Endothelial cell of umbilical vein (primary cell): ENCODE results near the gene UNC5CL. TPM values are rescaled to one million over a fixed set of nuclear protein-coding genes. Genes with fewer than 3 reads are reported as not detected.

Experiments used
- BruUV-seq: library from RNA; stranded (reverse); fragments of 400-500 nt; replicated peaks from 2 replicates; lab custom pipeline; 2021; lab: Mats Ljungman, UMichigan
- CTCF ChIA-PET: fragments of 300-600, 350-600 bp; sonication (Branson Sonifier 250); formaldehyde crosslinking; loops from one replicate; lab custom pipeline; 2021; ENCODE audit warnings: antibody characterized with exemption, inconsistent platforms; lab: Charles Lee
- POLR2A ChIA-PET: fragments of 300-600, 350-600 bp; sonication (Branson Sonifier 250); formaldehyde crosslinking; loops from one replicate; lab custom pipeline; 2021; ENCODE audit warnings: antibody characterized with exemption, inconsistent platforms; lab: Charles Lee
- DNase-seq: peaks from one replicate; pipeline ENCODE4 v3.0.0-alpha.2; 2011; ENCODE audit warnings: low read depth, low spot score
- FAIRE-seq: peaks from 2 replicates; lab custom pipeline; 2011; peaks lifted over from hg19 to GRCh38; lab: Jason Lieb, UNC
- H2AFZ ChIP-seq: 2 replicates; pipeline ENCODE4 v1.6.0; 2012; ENCODE audit warnings: low read depth, low read length, control low read depth, inconsistent platforms
- H3K27ac ChIP-seq: 2 replicates; pipeline ENCODE4 v1.5.1; 2011; ENCODE audit warnings: low read depth, mild to moderate bottlenecking, control low read depth, low read length, moderate library complexity; ENCODE audit not compliant: insufficient read depth
- H3K27me3 ChIP-seq, 2 experiments: 2 replicates each; pipeline versions ENCODE4 v1.6.0 to v1.6.1; 2011; ENCODE audit warnings: low read length in 2 of 2, mixed read lengths in 1 of 2; ENCODE audit not compliant: control insufficient read depth in 2 of 2, insufficient read depth in 2 of 2
- H3K36me3 ChIP-seq, 2 experiments: 2 replicates in 1 of 2; 3 replicates in 1 of 2; pipeline ENCODE4 v1.5.1; 2011; ENCODE audit warnings: low read length in 2 of 2, mild to moderate bottlenecking in 1 of 2, moderate library complexity in 1 of 2; ENCODE audit not compliant: control insufficient read depth in 2 of 2, insufficient read depth in 2 of 2; ENCODE audit errors: extremely low read depth in 1 of 2
- H3K4me1 ChIP-seq: 3 replicates; pipeline ENCODE4 v1.5.1; 2011; ENCODE audit warnings: mild to moderate bottlenecking, low read length; ENCODE audit not compliant: control insufficient read depth, insufficient read depth; ENCODE audit errors: extremely low read depth
- H3K4me2 ChIP-seq: 2 replicates; pipeline ENCODE4 v1.6.1; 2011; ENCODE audit warnings: low read length, control low read depth, mixed read lengths; ENCODE audit not compliant: insufficient read depth
- H3K4me3 ChIP-seq, 3 experiments: fragments of 200-600 bp in 1 of 3; sonication (generic), shearing (Covaris generic) in 1 of 3; replicated peaks in 1 of 3; 2 replicates each; pipeline ENCODE4 v1.5.1; 2011 to 2016; ENCODE audit warnings: control low read depth in 3 of 3, low read length in 3 of 3, mild to moderate bottlenecking in 2 of 3, inconsistent platforms in 1 of 3, low read depth in 1 of 3, moderate library complexity in 1 of 3; ENCODE audit not compliant: insufficient read depth in 1 of 3
- H3K79me2 ChIP-seq: 2 replicates; pipeline ENCODE4 v1.6.0; 2012; ENCODE audit warnings: low read length, inconsistent platforms; ENCODE audit not compliant: control insufficient read depth, insufficient read depth
- H3K9ac ChIP-seq: replicated peaks from 2 replicates; pipeline ENCODE3; 2011; ENCODE audit warnings: low read length, control low read depth; ENCODE audit not compliant: insufficient read depth; ENCODE audit errors: extremely low read depth
- H3K9me1 ChIP-seq: replicated peaks from 3 replicates; pipeline ENCODE4 v1.6.0; 2011; ENCODE audit warnings: mild to moderate bottlenecking, low read length; ENCODE audit not compliant: control insufficient read depth, insufficient read depth; ENCODE audit errors: extremely low read depth
- H3K9me3 ChIP-seq: replicated peaks from 2 replicates; pipeline ENCODE4 v1.5.1; 2012; ENCODE audit warnings: low read length, inconsistent platforms; ENCODE audit not compliant: control insufficient read depth, insufficient read depth
- H4K20me1 ChIP-seq: replicated peaks from 2 replicates; pipeline ENCODE3; 2011; ENCODE audit warnings: mild to moderate bottlenecking, low read length; ENCODE audit not compliant: control insufficient read depth, insufficient read depth; ENCODE audit errors: extremely low read depth
- CTCF ChIP-seq, 2 donors: IDR thresholded peaks; 1 replicate in 1 of 2; 2 replicates in 1 of 2; pipeline ENCODE4 v1.5.1; 2011; ENCODE audit warnings: low read length in 2 of 2, mild to moderate bottlenecking in 2 of 2, moderate library complexity in 2 of 2, control low read depth in 1 of 2, inconsistent platforms in 1 of 2, low read depth in 1 of 2; ENCODE audit not compliant: insufficient read depth in 1 of 2; ENCODE audit errors: extremely low read depth in 1 of 2
- EZH2 ChIP-seq: IDR thresholded peaks from 2 replicates; pipeline ENCODE4 v1.6.1; 2012; ENCODE audit warnings: borderline replicate concordance, low read depth, mild to moderate bottlenecking, moderate library complexity, low read length, inconsistent platforms; ENCODE audit not compliant: severe bottlenecking
- FOS ChIP-seq: IDR thresholded peaks from 2 replicates; pipeline ENCODE4 v1.6.1; 2011; ENCODE audit warnings: mild to moderate bottlenecking, low read length, moderate library complexity, borderline replicate concordance; ENCODE audit not compliant: insufficient read depth
- GATA2 ChIP-seq: IDR thresholded peaks from 2 replicates; pipeline ENCODE4 v1.7.0; 2011; ENCODE audit warnings: low read depth, mild to moderate bottlenecking, moderate library complexity, mixed read lengths, low read length; ENCODE audit not compliant: insufficient read length, insufficient read depth
- JUN ChIP-seq: IDR thresholded peaks from 2 replicates; pipeline ENCODE4 v1.6.1; 2011; ENCODE audit warnings: borderline replicate concordance, low read depth; ENCODE audit not compliant: insufficient read length, insufficient read depth
- MAX ChIP-seq: IDR thresholded peaks from 2 replicates; pipeline ENCODE4 v1.6.1; 2011; ENCODE audit not compliant: insufficient read depth, insufficient read length
- MYC ChIP-seq: IDR thresholded peaks from one replicate; pipeline ENCODE4 v1.6.1; 2011; ENCODE audit warnings: mild to moderate bottlenecking, low read depth, low read length
- POLR2A ChIP-seq: IDR thresholded peaks from 2 replicates; pipeline ENCODE4 v1.6.1; 2012; ENCODE audit warnings: low read depth, mild to moderate bottlenecking, control low read depth, low read length
- POLR2AphosphoS5 ChIP-seq: IDR thresholded peaks from 2 replicates; pipeline ENCODE4 v1.6.1; 2012; ENCODE audit warnings: low read depth, mild to moderate bottlenecking, control low read depth, low read length, moderate library complexity; ENCODE audit not compliant: insufficient read depth
- dilution Hi-C: fragments of 300-500 bp; cut with MboI; formaldehyde crosslinking; loops from one replicate; pipeline ENCODE4 v1.15.0; 2019; ENCODE audit warnings: low sequenced_read_pairs; ENCODE audit not compliant: extremely low pct_ligation_motif_present
- intact Hi-C: fragments of 100-400 bp; cut with micrococcal nuclease; formaldehyde crosslinking; loops from one replicate; pipeline ENCODE4 v1.10.0; 2022
- polyA plus RNA-seq, 4 experiments: library from polyadenylated mRNA; depleted of rRNA in 3 of 4; stranded (reverse) in 3 of 4; unstranded in 1 of 4; fragments of >200 nt; gene quantifications; 2 replicates each; pipeline versions ENCODE4 v1.2.1 to v1.2.3, GENCODE V29; 2011 to 2012; ENCODE audit warnings: missing spikeins in 1 of 4
- total RNA-seq: library from RNA; stranded (reverse); gene quantifications from 2 replicates; pipeline ENCODE4 v1.2.3, GENCODE V29; 2021

UNC5CL gene
- total and polyA plus RNA-seq, 2 donors (not counting 3 experiments of a cell fraction or from before 2014, with no cell fraction given), result 0.14 to 0.20 TPM

DNA sequence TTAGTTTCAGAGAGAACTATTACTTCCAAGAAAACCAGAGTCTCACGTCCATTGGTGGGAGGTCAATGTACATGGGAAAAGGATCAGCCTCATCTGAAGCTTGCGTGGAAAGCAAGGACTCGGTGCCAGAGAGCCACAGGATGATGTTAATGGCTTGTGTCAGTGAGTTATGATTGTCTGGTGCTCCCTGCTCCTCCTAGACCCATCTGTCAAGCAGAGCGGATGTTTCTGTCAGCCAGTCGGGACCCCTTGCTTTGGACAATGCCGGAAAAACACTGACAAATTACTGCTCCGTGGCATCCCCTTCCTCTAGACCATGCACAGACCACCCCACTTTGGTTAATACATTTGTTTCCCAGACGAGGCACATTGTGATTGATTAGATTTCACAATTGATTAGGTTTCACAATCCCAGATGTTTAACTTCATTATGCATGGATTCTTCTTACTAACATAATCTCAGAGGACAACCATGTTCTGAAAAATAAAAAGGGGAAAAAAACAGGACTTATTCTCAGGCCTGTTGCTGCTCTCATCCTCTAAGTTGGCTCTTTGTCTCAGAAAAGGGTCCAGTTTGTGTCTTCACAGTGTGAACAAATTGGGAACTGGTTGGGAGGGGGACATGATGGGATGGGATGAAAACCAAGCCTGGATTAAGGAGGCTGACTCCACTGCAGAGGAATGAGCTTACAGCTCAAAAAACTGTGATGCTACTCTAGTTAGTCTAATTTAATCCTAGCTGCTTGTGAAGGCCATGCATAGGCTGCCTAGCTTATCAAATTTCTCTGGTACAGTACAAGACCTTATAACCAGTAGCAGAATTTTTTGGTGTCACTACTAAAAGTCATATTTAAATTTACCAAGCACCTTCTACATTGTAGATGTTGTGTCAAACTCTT is 51.9 kb downstream of the UNC5CL start:
- Histone ChIP-seq H2AFZ (no peak overlapping the region), H3K36me3 (no peaks in the 10 kb centered on the region), H4K20me1 (no peaks in the 10 kb centered on the region), H3K4me1 (no peaks in the 10 kb centered on the region), H3K9ac (no peak overlapping the region), H3K27ac (no peak overlapping the region), H3K9me1 (no peaks in the 10 kb centered on the region), H3K79me2 (no peaks in the 10 kb centered on the region), H3K4me2 (no peak overlapping the region), H3K9me3 (no peaks in the 10 kb centered on the region), H3K27me3 (peaks cover 16 to 36% of the 10 kb centered on the region in 2 experiments), H3K4me3 (no peak overlapping the region)
- TF ChIP-seq FOS (no peak), JUN (no peak), POLR2A (no peak), EZH2 (no peak), CTCF (IDR thresholded peaks at IDR 0.05; ENCODE audit: extremely low read depth in 1 of 2, insufficient read depth in 1 of 2, low read depth in 1 of 2, low read length in 2 of 2) (no peak), MYC (no peak), GATA2 (no peak), POLR2AphosphoS5 (no peak), MAX (no peak)
- dilution Hi-C loops (no loop called here), intact Hi-C loops (no loop called here)
- BruUV-seq, result no TSS peak
- ChIA-PET POLR2A (no interaction called here), CTCF (interaction anchor here (0.5 to 1.5 kb wide), 2 partner anchors 10 to 1677 kb away, joined by 3 to 6 read pairs; no protein-coding TSS in a partner anchor)
- DNase-seq (no peak), FAIRE-seq (no peak)
